DOHH2 (cell line): ENCODE data around the gene REEP1.

Experiments used
- H3F3A ChIP-seq: fragments of 200-600 bp; sonication (generic), shearing (Covaris generic); 2 replicates; pipeline ENCODE4 v1.6.0; 2016; ENCODE audit warnings: antibody characterized with exemption, mild to moderate bottlenecking; ENCODE audit not compliant: control insufficient read depth, insufficient read depth
- H3K27ac ChIP-seq: fragments of 200-600 bp; sonication (generic); 2 replicates; pipeline ENCODE4 v1.5.1; 2014; ENCODE audit warnings: low read depth, mild to moderate bottlenecking, low read length, moderate library complexity
- H3K27me3 ChIP-seq: fragments of 200-600 bp; sonication (generic); 2 replicates; pipeline ENCODE4 v1.6.1; 2014; ENCODE audit warnings: mild to moderate bottlenecking, low read length, mixed read lengths; ENCODE audit not compliant: control insufficient read depth
- H3K36me3 ChIP-seq: fragments of 200-600 bp; sonication (generic); 2 replicates; pipeline ENCODE4 v1.6.1; 2014; ENCODE audit warnings: mild to moderate bottlenecking, low read length, moderate library complexity, mixed read lengths; ENCODE audit not compliant: control insufficient read depth
- H3K4me1 ChIP-seq: fragments of 200-600 bp; sonication (generic); 2 replicates; pipeline ENCODE4 v1.6.1; 2014; ENCODE audit warnings: mild to moderate bottlenecking, low read length, mixed read lengths; ENCODE audit not compliant: control insufficient read depth
- H3K4me2 ChIP-seq: fragments of 200-600 bp; sonication (generic); 2 replicates; pipeline ENCODE4 v1.6.0; 2014; ENCODE audit warnings: mild to moderate bottlenecking, low read length, moderate library complexity
- H3K4me3 ChIP-seq: fragments of 200-600 bp; sonication (generic); 2 replicates; pipeline ENCODE4 v1.5.1; 2014; ENCODE audit warnings: mild to moderate bottlenecking, low read length, mixed read lengths
- H3K79me2 ChIP-seq: fragments of 200-600 bp; sonication (generic); 2 replicates; pipeline ENCODE4 v1.6.1; 2014; ENCODE audit warnings: mild to moderate bottlenecking, low read length, mixed read lengths; ENCODE audit not compliant: control insufficient read depth
- H3K9me2 ChIP-seq: fragments of 200-600 bp; sonication (generic); replicated peaks from 2 replicates; pipeline ENCODE4 v1.6.1; 2014; ENCODE audit warnings: mild to moderate bottlenecking, low read length, mixed read lengths; ENCODE audit not compliant: control insufficient read depth
- H3K9me3 ChIP-seq: fragments of 200-600 bp; sonication (generic); 2 replicates; pipeline ENCODE4 v1.6.1; 2014; ENCODE audit warnings: antibody characterized with exemption, low read length, mixed read lengths; ENCODE audit not compliant: control insufficient read depth, insufficient read depth
- H4K20me1 ChIP-seq: fragments of 200-600 bp; sonication (generic); 2 replicates; pipeline ENCODE4 v1.6.0; 2014; ENCODE audit warnings: low read depth, mild to moderate bottlenecking, antibody characterized with exemption, low read length, moderate library complexity; ENCODE audit not compliant: control insufficient read depth, insufficient read depth
- CTCF ChIP-seq: fragments of 200-600 bp; sonication (generic); IDR thresholded peaks from one replicate; pipeline ENCODE4 v1.5.1; 2014; ENCODE audit warnings: antibody characterized with exemption, mild to moderate bottlenecking, low read depth, low read length; ENCODE audit not compliant: poor library complexity, severe bottlenecking
- EZH2phosphoT487 ChIP-seq: fragments of 200-600 bp; sonication (generic); IDR thresholded peaks from 2 replicates; pipeline ENCODE4 v1.6.1; 2017; ENCODE audit warnings: borderline replicate concordance, mild to moderate bottlenecking, antibody characterized with exemption, low read length, moderate library complexity, mixed read lengths

The REEP1 gene

DNA sequence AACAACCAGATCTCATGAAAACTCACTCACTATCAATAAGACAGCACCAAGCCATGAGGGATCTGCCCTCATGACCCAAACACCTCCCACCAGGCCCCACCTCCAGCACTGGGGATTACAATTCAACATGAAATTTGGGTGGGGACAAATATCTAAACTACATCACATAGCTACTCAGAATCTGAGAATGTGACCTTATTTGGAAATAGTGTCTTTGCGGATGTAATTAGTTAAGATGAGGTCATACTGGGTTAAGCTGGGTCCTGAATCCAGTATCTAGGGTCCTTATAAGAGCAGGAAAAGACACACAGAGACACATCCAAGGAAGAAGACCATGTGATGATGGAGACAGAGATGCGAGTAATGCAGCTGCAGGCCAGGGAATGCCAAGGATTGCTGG lies 27.5 kb upstream of the REEP1 start:
- no peak overlapping the region for H3K4me3 ChIP-seq
- peaks cover 3% of the 10 kb centered on the region; the same call in 1 of the 2 replicates for H3K4me1 ChIP-seq
- no peaks in the 10 kb centered on the region for H4K20me1 ChIP-seq
- H3K36me3 ChIP-seq, result no peaks in the 10 kb centered on the region
- no peak overlapping the region for H3K4me2 ChIP-seq
- H3K79me2 ChIP-seq, result no peaks in the 10 kb centered on the region
- no peaks in the 10 kb centered on the region for H3F3A ChIP-seq
- no peak overlapping the region for H3K27ac ChIP-seq
- H3K9me2 ChIP-seq, result no peaks in the 10 kb centered on the region
- H3K9me3 ChIP-seq, result peaks cover 4% of the 10 kb centered on the region; the same call in 1 of the 2 replicates
- TF ChIP-seq CTCF, result no peak
- TF ChIP-seq EZH2phosphoT487, result no peak
- H3K27me3 ChIP-seq, result no peaks in the 10 kb centered on the region

DNA sequence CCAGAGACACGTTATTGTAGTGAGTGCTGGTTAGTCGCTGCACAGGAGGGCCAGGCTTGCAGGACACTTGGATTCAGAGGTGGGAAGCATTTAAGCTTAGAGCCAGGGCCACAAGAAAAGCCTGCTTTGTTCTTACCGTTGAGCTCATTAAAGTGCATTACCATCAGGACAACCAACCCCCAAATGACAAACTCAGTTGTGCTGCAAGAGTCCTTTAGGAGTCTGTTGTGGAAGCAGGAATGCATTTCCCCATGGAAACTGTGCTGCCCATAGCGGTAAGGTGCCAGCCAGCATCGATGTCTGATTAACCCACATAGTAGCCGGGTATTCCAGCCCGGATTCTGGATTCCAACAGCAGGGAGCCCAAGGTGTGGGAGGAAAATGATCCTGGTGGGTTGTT lies 23.4 kb upstream of the REEP1 start:
- no peaks in the 10 kb centered on the region for H3K9me3 ChIP-seq
- H3K4me2 ChIP-seq, result no peak overlapping the region
- no peaks in the 10 kb centered on the region for H3K9me2 ChIP-seq
- H3K27ac ChIP-seq, result no peak overlapping the region
- no peaks in the 10 kb centered on the region for H3K36me3 ChIP-seq
- H3K4me3 ChIP-seq, result no peak overlapping the region
- H3K4me1 ChIP-seq, result 0 out of 2 replicates have a peak, but pooled peaks cover 3% of the 10 kb centered on the region
- no peaks in the 10 kb centered on the region for H4K20me1 ChIP-seq
- no peaks in the 10 kb centered on the region for H3K79me2 ChIP-seq
- H3F3A ChIP-seq, result no peaks in the 10 kb centered on the region
- TF ChIP-seq EZH2phosphoT487 (no peak), CTCF (no peak)
- no peaks in the 10 kb centered on the region for H3K27me3 ChIP-seq

GRCh38 chr2:86358957-86359356 lies 21.5 kb upstream of the REEP1 start:
- 0 out of 2 replicates have a peak overlapping the region, but pooled peaks have one; percentile 25 for H3K4me2 ChIP-seq

More at GRCh38 chr2:86358957-86359356, 21.5 kb upstream of the REEP1 start:
- Histone ChIP-seq H3K4me1 (0 out of 2 replicates have a peak, but pooled peaks cover 3% of the 10 kb centered on the region), H3F3A (no peaks in the 10 kb centered on the region), H3K9me3 (no peaks in the 10 kb centered on the region), H3K27ac (no peak overlapping the region), H3K79me2 (no peaks in the 10 kb centered on the region), H3K9me2 (no peaks in the 10 kb centered on the region), H3K4me3 (no peak overlapping the region), H3K27me3 (no peaks in the 10 kb centered on the region; the same call in 1 of the 2 replicates), H3K36me3 (no peaks in the 10 kb centered on the region), H4K20me1 (no peaks in the 10 kb centered on the region)
- TF ChIP-seq EZH2phosphoT487 (no peak), CTCF (no peak)
